Measurements from ENCODE around the gene GGPS1. TPM values are rescaled to one million over a fixed set of nuclear protein-coding genes. Genes with fewer than 3 reads are reported as not detected.

Gene GGPS1
- polyA plus RNA-seq, 3 donors from 2014 or later = 38.8 to 60.1 (median 50.5) TPM

- Mint-ChIP-seq H3K27ac (no peak overlapping the region), H3K4me1 (peaks cover 28 to 31% of the 10 kb centered on the region in 2 donors), H3K9me3 (no peaks in the 10 kb centered on the region), H3K4me3 (no peak overlapping the region), H3K27me3 (ENCODE audit: low read depth in 3 of 3) (peaks cover 7 to 10% (median 9%) of the 10 kb centered on the region in 3 donors), H3K36me3 (peaks cover 0 to 3% (median 0%) of the 10 kb centered on the region in 3 donors)
- DNase-seq = peak; percentile 69 to 72 (median 70)
These were observed 951 bp downstream of the GGPS1 start for GRCh38 chr1:235329139-235329902.

- Mint-ChIP-seq H3K27ac (peak overlapping the region in 2 of 6 donors; percentile 74 to 78), H3K4me1 (peaks cover 14 to 15% of the 10 kb centered on the region in 2 donors), H3K4me3 (peak overlapping the region in 3 of 5 donors; percentile 29 to 52 (median 44)), H3K9me3 (no peaks in the 10 kb centered on the region), H3K36me3 (peaks cover 0 to 3% (median 0%) of the 10 kb centered on the region in 3 donors), H3K27me3 (ENCODE audit: low read depth in 3 of 3) (peaks cover 7 to 10% (median 9%) of the 10 kb centered on the region in 3 donors)
- no peak for DNase-seq
These were observed 2.5 kb downstream of the GGPS1 start for GRCh38 chr1:235330918-235331285.

GRCh38 chr1:235331401-235331800, 3.0 kb downstream of the GGPS1 start:
- peak overlapping the region in 3 of 5 donors; percentile 29 to 52 (median 44) for H3K4me3 Mint-ChIP-seq
- peaks cover 6 to 10% (median 7%) of the 10 kb centered on the region in 3 donors for H3K27me3 Mint-ChIP-seq (ENCODE audit: low read depth in 3 of 3)

GRCh38 chr1:235336903-235337302, 8.5 kb downstream of the GGPS1 start:
- peaks cover 11 to 17% of the 10 kb centered on the region in 2 donors for H3K4me1 Mint-ChIP-seq
- peak overlapping the region; percentile 81 to 93 (median 90) for H3K27ac Mint-ChIP-seq
- DNase-seq = peak; percentile 41 to 50 (median 42)

More at GRCh38 chr1:235331401-235331800, 3.0 kb downstream of the GGPS1 start:
- peak overlapping the region in 3 of 6 donors; percentile 26 to 78 (median 46) for H3K27ac Mint-ChIP-seq
- H3K4me1 Mint-ChIP-seq = peaks cover 9 to 11% of the 10 kb centered on the region in 2 donors
- H3K36me3 Mint-ChIP-seq = peaks cover 0 to 3% (median 0%) of the 10 kb centered on the region in 3 donors
- DNase-seq = no peak
- H3K9me3 Mint-ChIP-seq = no peaks in the 10 kb centered on the region

GRCh38 chr1:235339746-235340145, 11.4 kb downstream of the GGPS1 start:
- DNase-seq = no peak
- no peaks in the 10 kb centered on the region for H3K27me3 Mint-ChIP-seq (ENCODE audit: low read depth in 3 of 3)
- peaks cover 3 to 14% (median 4%) of the 10 kb centered on the region in 3 donors for H3K36me3 Mint-ChIP-seq
- H3K27ac Mint-ChIP-seq = peak overlapping the region in 4 of 6 donors; percentile 23 to 64 (median 50)
- peaks cover 8 to 13% of the 10 kb centered on the region in 2 donors for H3K4me1 Mint-ChIP-seq
- no peaks in the 10 kb centered on the region for H3K9me3 Mint-ChIP-seq
- H3K4me3 Mint-ChIP-seq = no peak overlapping the region

More at GRCh38 chr1:235336903-235337302, 8.5 kb downstream of the GGPS1 start:
- Mint-ChIP-seq H3K9me3 (no peaks in the 10 kb centered on the region), H3K27me3 (ENCODE audit: low read depth in 3 of 3) (no peaks in the 10 kb centered on the region), H3K36me3 (peaks cover 0 to 9% (median 3%) of the 10 kb centered on the region in 3 donors), H3K4me3 (peak overlapping the region; percentile 63 to 77 (median 70))

GRCh38 chr1:235341334-235341733, 13.0 kb downstream of the GGPS1 start:
- peaks cover 13 to 25% (median 13%) of the 10 kb centered on the region in 3 donors for H3K36me3 Mint-ChIP-seq
- H3K4me3 Mint-ChIP-seq = no peak overlapping the region
- no peaks in the 10 kb centered on the region for H3K9me3 Mint-ChIP-seq
- peaks cover 0 to 3% (median 0%) of the 10 kb centered on the region in 3 donors for H3K27me3 Mint-ChIP-seq (ENCODE audit: low read depth in 3 of 3)
- no peak overlapping the region for H3K27ac Mint-ChIP-seq
- peaks cover 8 to 13% of the 10 kb centered on the region in 2 donors for H3K4me1 Mint-ChIP-seq
- no peak for DNase-seq

- Mint-ChIP-seq H3K36me3 (peaks cover 13 to 21% (median 13%) of the 10 kb centered on the region in 3 donors), H3K9me3 (no peaks in the 10 kb centered on the region), H3K27me3 (ENCODE audit: low read depth in 3 of 3) (peaks cover 0 to 3% (median 0%) of the 10 kb centered on the region in 3 donors), H3K27ac (no peak overlapping the region), H3K4me1 (peaks cover 3 to 6% of the 10 kb centered on the region in 2 donors), H3K4me3 (no peak overlapping the region)
- no peak for DNase-seq
These were observed 13.7 kb downstream of the GGPS1 start for GRCh38 chr1:235342039-235342438.

- peak overlapping the region in 1 of 6 donors; percentile 28 for H3K27ac Mint-ChIP-seq
- peaks cover 0 to 1% of the 10 kb centered on the region in 2 donors for H3K4me1 Mint-ChIP-seq
- H3K27me3 Mint-ChIP-seq (ENCODE audit: low read depth in 3 of 3) = peaks cover 0 to 3% (median 0%) of the 10 kb centered on the region in 3 donors
- H3K9me3 Mint-ChIP-seq = no peaks in the 10 kb centered on the region
- H3K4me3 Mint-ChIP-seq = no peak overlapping the region
- peaks cover 13 to 21% (median 13%) of the 10 kb centered on the region in 3 donors for H3K36me3 Mint-ChIP-seq
- DNase-seq = no peak
These were observed 14.1 kb downstream of the GGPS1 start for GRCh38 chr1:235342471-235342870.

- Mint-ChIP-seq H3K27ac (peak overlapping the region in 1 of 6 donors; percentile 20), H3K9me3 (no peaks in the 10 kb centered on the region), H3K4me3 (no peak overlapping the region), H3K4me1 (no peaks in the 10 kb centered on the region), H3K36me3 (peaks cover 13 to 21% (median 13%) of the 10 kb centered on the region in 3 donors), H3K27me3 (ENCODE audit: low read depth in 3 of 3) (peaks cover 0 to 3% (median 0%) of the 10 kb centered on the region in 3 donors)
- no peak for DNase-seq
These were observed 15.4 kb downstream of the GGPS1 start for GRCh38 chr1:235343726-235344125.

- no peaks in the 10 kb centered on the region for H3K9me3 Mint-ChIP-seq
- H3K36me3 Mint-ChIP-seq = no peaks in the 10 kb centered on the region
- peaks cover 0 to 2% (median 0%) of the 10 kb centered on the region in 3 donors for H3K27me3 Mint-ChIP-seq (ENCODE audit: low read depth in 3 of 3)
- DNase-seq = no peak
- H3K27ac Mint-ChIP-seq = no peak overlapping the region
- H3K4me3 Mint-ChIP-seq = no peak overlapping the region
- no peaks in the 10 kb centered on the region for H3K4me1 Mint-ChIP-seq
These were observed 23.1 kb downstream of the GGPS1 start for GRCh38 chr1:235351441-235351840.

- Mint-ChIP-seq H3K9me3 (no peaks in the 10 kb centered on the region), H3K4me3 (no peak overlapping the region), H3K4me1 (no peaks in the 10 kb centered on the region), H3K36me3 (no peaks in the 10 kb centered on the region), H3K27me3 (ENCODE audit: low read depth in 3 of 3) (peaks cover 0 to 2% (median 0%) of the 10 kb centered on the region in 3 donors), H3K27ac (no peak overlapping the region)
- DNase-seq = no peak
These were observed 23.5 kb downstream of the GGPS1 start for GRCh38 chr1:235351898-235352297.

- H3K4me3 Mint-ChIP-seq = no peak overlapping the region
- no peaks in the 10 kb centered on the region for H3K4me1 Mint-ChIP-seq
- no peak for DNase-seq
- peaks cover 0 to 5% (median 1%) of the 10 kb centered on the region in 3 donors for H3K27me3 Mint-ChIP-seq (ENCODE audit: low read depth in 3 of 3)
- no peaks in the 10 kb centered on the region for H3K9me3 Mint-ChIP-seq
- H3K36me3 Mint-ChIP-seq = no peaks in the 10 kb centered on the region
- no peak overlapping the region for H3K27ac Mint-ChIP-seq
These were observed 29.4 kb downstream of the GGPS1 start for GRCh38 chr1:235357485-235358373.

GRCh38 chr1:235358899-235359298, 30.5 kb downstream of the GGPS1 start:
- H3K4me3 Mint-ChIP-seq = no peak overlapping the region
- H3K27ac Mint-ChIP-seq = no peak overlapping the region
- H3K9me3 Mint-ChIP-seq = no peaks in the 10 kb centered on the region
- H3K4me1 Mint-ChIP-seq = no peaks in the 10 kb centered on the region
- no peaks in the 10 kb centered on the region for H3K36me3 Mint-ChIP-seq
- peaks cover 0 to 5% (median 1%) of the 10 kb centered on the region in 3 donors for H3K27me3 Mint-ChIP-seq (ENCODE audit: low read depth in 3 of 3)
- no peak for DNase-seq
